IPS DF 19.7 (cell line): ENCODE results near the gene PLLP.

Experiments used
- DNase-seq: peaks from one replicate; pipeline ENCODE4 v3.0.0-alpha.2; 2013; ENCODE audit warnings: low read depth, low spot score

Gene PLLP

GRCh38 chr16:57256601-57257395, 27.7 kb downstream of the PLLP start:
- no peak for DNase-seq

- DNase-seq, result no peak
Observed at GRCh38 chr16:57255686-57256415, 28.6 kb downstream of the PLLP start.

GRCh38 chr16:57253466-57253865, 31.0 kb downstream of the PLLP start:
- DNase-seq, result no peak

- no peak for DNase-seq
Observed at GRCh38 chr16:57252148-57252721, 32.2 kb downstream of the PLLP start.

- DNase-seq, result no peak
Observed at GRCh38 chr16:57251352-57251751, 33.1 kb downstream of the PLLP start.

- DNase-seq, result no peak
Observed at GRCh38 chr16:57245472-57246113, 38.9 kb downstream of the PLLP start.

GRCh38 chr16:57244767-57245471, 39.6 kb downstream of the PLLP start, which contains the start of gene ARL2BP:
TSS of gene ARL2BP (plus strand) at chr16:57245259. CDS start at chr16:57245368, 109 bp downstream.
- DNase-seq, result peak; percentile 86

GRCh38 chr16:57244463-57244766, 40.1 kb downstream of the PLLP start:
- no peak for DNase-seq

GRCh38 chr16:57242650-57243049, 41.8 kb downstream of the PLLP start:
- DNase-seq, result no peak

GRCh38 chr16:57240851-57241250, 43.6 kb downstream of the PLLP start:
- no peak for DNase-seq

GRCh38 chr16:57239107-57239506, 45.4 kb downstream of the PLLP start:
- no peak for DNase-seq

GRCh38 chr16:57238682-57239081, 45.8 kb downstream of the PLLP start:
- no peak for DNase-seq

GRCh38 chr16:57236022-57236350, 48.5 kb downstream of the PLLP start:
- DNase-seq, result no peak

GRCh38 chr16:57235128-57236021, 49.1 kb downstream of the PLLP start:
- no peak for DNase-seq

- DNase-seq, result no peak
Observed at GRCh38 chr16:57234707-57235092, 49.8 kb downstream of the PLLP start.

GRCh38 chr16:57233944-57234706, 50.3 kb downstream of the PLLP start:
- no peak for DNase-seq

- no peak for DNase-seq
Observed at GRCh38 chr16:57231821-57232350, 52.6 kb downstream of the PLLP start.

- no peak for DNase-seq
Observed at GRCh38 chr16:57229079-57229478, 55.4 kb downstream of the PLLP start.

GRCh38 chr16:57226701-57227621, 57.5 kb downstream of the PLLP start:
- DNase-seq, result no peak
